GM21825 (cell line): ENCODE results near the gene TSGA10.
"Not testable (repeated sequence)": the region's sequence is repeated elsewhere in the genome, so short reads cannot be mapped to it uniquely, and the experiment has no call there.

Source experiments
- ATAC-seq: cut with Tn5 transposase; IDR thresholded peaks from one replicate; pipeline ENCODE4 v1.9.1; 2021; ENCODE audit warnings: mild to moderate bottlenecking, moderate library complexity; ENCODE audit not compliant: unreplicated experiment

The TSGA10 gene

DNA sequence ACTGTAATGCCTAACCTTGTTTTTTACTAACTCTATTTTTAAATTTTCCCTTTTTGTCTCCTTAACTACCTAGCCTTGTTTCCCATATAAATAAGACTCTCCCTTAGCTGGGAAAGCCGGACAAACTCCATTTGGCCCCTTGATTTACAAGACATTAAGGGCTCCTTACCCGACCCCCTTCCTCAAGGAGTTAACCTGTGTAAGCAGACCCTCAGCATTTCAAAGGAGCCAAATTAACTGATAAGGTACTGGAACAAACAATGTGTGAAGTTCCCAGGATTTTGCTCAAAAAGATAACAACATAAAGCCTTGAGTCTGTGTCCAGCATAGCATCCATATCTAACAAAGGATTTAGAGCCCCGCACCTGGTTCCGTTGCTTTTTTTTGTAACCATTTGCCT is 72.9 kb downstream of the TSGA10 start:
- no peak for ATAC-seq

DNA sequence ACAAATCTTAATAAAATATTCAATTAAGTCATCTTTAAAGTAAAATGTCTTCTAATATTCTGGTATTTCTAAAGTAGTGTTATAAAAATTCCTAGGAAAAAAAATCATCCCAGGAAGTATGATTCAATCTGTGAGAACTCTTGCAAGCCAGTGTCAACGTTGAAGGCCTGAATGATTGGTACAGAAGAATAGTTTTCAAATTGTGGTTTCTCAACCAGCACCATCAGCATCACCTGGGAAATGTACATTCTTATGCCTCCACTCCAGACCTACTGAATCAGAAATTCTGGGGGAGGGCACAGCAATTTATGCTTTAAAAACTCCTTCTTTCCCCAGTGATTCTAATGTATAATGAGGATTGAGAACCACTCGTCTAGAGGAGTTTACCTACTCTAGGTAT is 75.5 kb downstream of the TSGA10 start:
- ATAC-seq: no peak

- ATAC-seq: no peak
Measured at GRCh38 chr2:99072551-99072950, 82.2 kb downstream of the TSGA10 start.

GRCh38 chr2:99067871-99068625 is 86.7 kb downstream of the TSGA10 start:
- no peak for ATAC-seq

- peak; percentile 97 for ATAC-seq
Measured at GRCh38 chr2:99066075-99066958, 88.4 kb downstream of the TSGA10 start.

DNA sequence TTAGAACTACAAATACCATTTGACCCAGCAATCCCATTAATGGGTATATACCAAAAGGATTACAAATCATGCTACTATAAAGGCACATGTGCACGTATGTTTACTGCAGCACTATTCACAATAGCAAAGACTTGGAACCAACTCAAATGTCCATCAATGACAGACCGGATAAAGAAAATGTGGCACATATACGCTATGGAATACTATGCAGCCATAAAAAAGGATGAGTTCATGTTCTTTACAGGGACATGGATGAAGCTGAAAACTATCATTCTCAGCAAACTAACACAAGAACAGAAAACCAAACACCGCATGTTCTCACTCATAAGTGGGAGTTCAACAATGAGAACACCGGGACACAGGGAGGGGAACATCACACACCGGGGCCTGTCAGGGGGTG is 105.6 kb downstream of the TSGA10 start:
- not testable (repeated sequence) for ATAC-seq

GRCh38 chr2:99040736-99041300 is 113.9 kb downstream of the TSGA10 start:
- not testable (repeated sequence) for ATAC-seq

- no peak for ATAC-seq
Measured at GRCh38 chr2:99035920-99036319, 118.8 kb downstream of the TSGA10 start.

DNA sequence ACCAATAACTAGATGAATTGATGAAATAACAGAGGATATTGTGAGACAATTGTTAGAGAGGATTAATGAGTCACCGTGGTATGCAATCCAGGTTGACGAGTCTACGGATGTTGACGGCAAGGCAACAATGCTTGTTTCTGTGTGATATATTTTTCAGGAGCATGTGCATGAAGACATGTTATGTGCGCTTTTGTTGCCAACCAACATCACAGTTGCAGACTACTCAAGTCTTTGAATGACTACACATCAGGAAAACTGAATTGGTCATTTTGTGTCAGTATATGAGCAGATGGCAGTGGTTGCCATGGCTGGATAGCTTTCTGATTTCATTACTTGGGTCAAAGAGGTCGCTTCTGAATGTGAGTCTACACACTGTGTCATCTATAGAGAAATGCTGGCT is 122.0 kb downstream of the TSGA10 start:
- no peak for ATAC-seq

- ATAC-seq: no peak
Measured at GRCh38 chr2:99032001-99032400, 122.7 kb downstream of the TSGA10 start.

DNA sequence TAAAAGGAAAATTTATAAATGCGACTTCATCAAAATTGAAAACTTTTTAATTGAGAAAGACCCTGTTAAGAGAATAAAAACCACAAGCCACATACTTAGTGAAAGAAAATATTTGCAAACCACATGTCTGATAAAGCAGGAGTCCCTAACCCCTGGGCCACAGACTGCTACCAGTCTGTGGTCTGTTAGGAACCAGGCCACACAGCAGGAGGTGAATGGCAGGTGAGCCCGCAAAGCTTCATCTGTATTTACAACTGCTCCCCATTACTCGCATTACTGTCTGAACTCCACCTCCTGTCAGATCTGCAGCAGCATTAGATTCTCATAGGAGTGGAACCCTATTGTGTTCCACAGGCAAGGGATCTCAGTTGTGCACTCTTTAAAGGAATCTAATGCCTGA is 123.3 kb downstream of the TSGA10 start:
- ATAC-seq: no peak

GRCh38 chr2:99028558-99028957 is 126.2 kb downstream of the TSGA10 start:
- ATAC-seq: no peak

DNA sequence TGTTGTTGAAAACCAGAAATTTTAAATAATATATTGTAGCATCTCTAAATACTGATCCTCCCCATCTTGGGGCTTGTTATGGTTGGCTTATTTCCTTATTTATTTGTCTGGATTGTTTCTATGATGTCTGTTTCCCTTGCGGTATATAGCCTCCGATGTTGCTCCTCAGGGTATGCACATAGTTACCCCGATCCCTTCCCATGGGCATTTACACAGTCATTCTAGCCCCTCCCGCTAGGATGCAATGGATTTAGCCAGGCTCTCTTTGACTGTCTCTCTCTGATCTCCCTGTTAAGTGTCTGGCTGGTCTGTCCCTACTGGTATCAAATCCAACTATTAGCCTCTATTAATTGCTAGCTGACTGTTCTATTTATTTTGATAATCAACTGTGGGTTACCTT is 126.9 kb downstream of the TSGA10 start:
- no peak for ATAC-seq

DNA sequence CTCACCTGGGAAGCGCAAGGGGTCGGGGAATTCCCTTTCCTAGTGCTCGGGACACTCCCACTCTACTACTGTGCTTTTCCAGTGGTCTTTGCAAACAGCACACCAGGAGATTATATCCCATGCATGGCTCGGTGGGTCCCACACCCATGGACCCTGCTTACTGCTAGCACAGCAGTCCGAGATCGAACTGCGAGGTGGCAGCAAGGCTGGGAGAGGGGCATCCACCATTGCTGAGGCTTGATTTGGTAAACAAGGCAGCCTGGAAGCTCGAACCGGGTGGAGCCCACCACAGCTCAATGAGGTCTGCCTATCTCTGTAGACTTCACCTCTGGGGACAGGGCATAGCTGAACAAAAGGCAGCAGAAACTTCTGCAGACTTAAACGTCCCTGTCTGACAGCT is 154.0 kb downstream of the TSGA10 start:
- no peak for ATAC-seq

GRCh38 chr2:98988695-98989094 is 166.0 kb downstream of the TSGA10 start:
- not testable (repeated sequence) for ATAC-seq

DNA sequence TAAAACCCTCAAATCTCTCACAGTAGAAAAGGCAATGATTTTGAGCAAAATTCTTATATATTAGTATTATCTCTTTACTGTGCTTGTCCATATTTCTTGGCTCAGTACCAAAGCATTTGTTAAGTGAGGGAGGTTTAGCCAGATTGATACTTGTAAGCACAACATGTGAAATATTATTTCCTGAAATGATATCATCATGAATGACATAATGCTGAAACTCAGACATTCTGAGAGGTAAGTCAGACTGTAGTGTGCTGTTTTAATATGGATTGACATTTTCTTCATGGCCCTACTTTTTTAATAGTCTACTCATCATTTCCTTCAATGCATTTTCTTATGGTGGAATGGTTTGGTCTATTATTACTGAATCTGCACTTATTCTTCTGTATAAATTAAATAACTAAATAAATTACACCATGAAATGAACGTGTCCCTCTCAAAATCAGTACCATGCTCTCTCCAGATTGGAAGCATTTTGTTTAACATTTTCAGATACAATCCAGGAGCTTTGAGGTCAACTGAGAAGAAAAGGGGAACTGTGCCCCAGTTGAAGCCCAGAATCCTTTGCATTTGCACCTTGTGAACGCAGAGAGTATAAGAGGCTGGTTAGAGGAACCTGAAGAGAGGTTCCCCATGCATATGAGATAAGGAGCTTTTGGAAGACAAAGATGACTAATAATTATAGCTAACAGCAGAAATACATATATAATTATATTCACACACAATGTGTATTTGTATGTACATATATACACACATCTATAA is 168.7 kb downstream of the TSGA10 start:
- ATAC-seq: no peak

DNA sequence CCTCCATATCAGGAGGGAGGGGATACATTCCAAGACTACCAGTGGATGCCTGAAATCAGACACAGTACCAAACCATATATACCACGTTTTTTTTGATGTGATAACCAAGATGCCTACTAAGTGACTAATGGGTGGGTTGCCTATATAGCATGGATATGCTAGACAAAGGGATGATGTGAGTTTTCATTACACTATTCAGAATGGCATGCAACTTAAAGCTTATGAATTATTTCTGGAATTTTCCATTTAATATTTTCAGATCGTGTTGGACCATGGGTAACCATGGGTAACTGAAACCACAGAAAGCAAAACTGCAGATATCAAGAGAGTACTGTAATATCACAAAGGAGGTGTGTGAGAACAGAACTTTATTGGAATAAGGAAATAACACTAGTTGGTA is 179.1 kb downstream of the TSGA10 start:
- no peak for ATAC-seq

DNA sequence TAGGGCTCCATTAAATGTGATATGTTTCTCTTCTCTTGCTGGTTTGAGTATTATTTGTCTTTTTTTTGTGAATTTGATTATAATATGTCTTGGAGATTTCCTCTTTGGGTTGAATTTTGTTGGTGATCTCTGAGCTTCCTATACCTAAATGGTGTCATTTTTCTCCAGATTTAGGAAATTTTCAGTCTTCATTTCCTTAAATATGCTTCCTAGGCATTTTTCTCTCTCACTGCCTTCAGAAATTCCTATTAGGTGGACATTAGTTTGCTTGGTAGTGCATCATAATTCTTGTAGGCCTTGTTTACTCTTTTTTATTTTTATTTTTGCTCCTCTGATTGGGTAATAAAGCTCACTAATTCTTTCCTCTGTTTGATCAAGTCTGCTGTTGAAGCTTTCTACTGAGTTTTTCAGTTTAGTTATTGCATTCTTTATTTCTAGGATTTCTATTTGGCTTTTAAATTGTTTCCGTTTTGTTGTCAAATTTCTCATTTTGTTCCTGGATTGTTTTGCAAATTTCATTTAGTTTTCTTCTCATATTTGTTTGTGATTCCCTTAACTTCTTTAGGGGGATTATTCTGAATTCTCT is 182.1 kb downstream of the TSGA10 start:
- no peak for ATAC-seq

GRCh38 chr2:98959810-98960507 is 194.8 kb downstream of the TSGA10 start:
- ATAC-seq: no peak

- no peak for ATAC-seq
Measured at GRCh38 chr2:98952966-98953365, 201.8 kb downstream of the TSGA10 start.
